K562 (cell line): ENCODE results near the gene LAMB3. TPM values are rescaled to one million over a fixed set of nuclear protein-coding genes. Genes with fewer than 3 reads are reported as not detected.

Source experiments
- BRCA1 ChIP-seq, 2 experiments: fragments of 450-650 bp in 1 of 2; sonication (generic) in 1 of 2; formaldehyde crosslinking in 1 of 2; IDR thresholded peaks; 2 replicates each; pipeline versions ENCODE4 v1.5.0 to v1.6.1; 2017 to 2020; ENCODE audit warnings: mild to moderate bottlenecking in 1 of 2, missing genetic modification reagents in 1 of 2
- ELF2 ChIP-seq: fragments of 250-450 bp; sonication (Bioruptor Pico); IDR thresholded peaks from 2 replicates; pipeline ENCODE4 v1.5.0; 2021; ENCODE audit warnings: mild to moderate bottlenecking
- GATAD2B ChIP-seq: fragments of 450-650 bp; IDR thresholded peaks from 2 replicates; pipeline ENCODE4 v1.6.1; 2017; ENCODE audit warnings: mild to moderate bottlenecking, borderline replicate concordance
- HDAC6 ChIP-seq: IDR thresholded peaks from 2 replicates; pipeline ENCODE4 v1.6.1; 2012; ENCODE audit warnings: low read depth, mild to moderate bottlenecking, control low read depth, inconsistent platforms, low read length, moderate library complexity
- MTF1 ChIP-seq: fragments of 250-450 bp; sonication (Bioruptor Pico); IDR thresholded peaks from 2 replicates; pipeline ENCODE4 v1.9.0; 2021; ENCODE audit warnings: moderate library complexity, mild to moderate bottlenecking, inconsistent platforms, borderline replicate concordance
- NFE2 ChIP-seq: IDR thresholded peaks from 2 replicates; pipeline ENCODE4 v1.6.1; 2014; ENCODE audit warnings: antibody characterized with exemption, low read depth
- RBM17 ChIP-seq: fragments of 200-400 bp; formaldehyde crosslinking; IDR thresholded peaks from 2 replicates; pipeline ENCODE4 v1.6.1; 2017; ENCODE audit warnings: low read depth, mild to moderate bottlenecking, low read length, borderline replicate concordance
- ZBTB1 ChIP-seq: sonication (generic); formaldehyde crosslinking; IDR thresholded peaks from 2 replicates; pipeline ENCODE4 v1.8.1; 2023; ENCODE audit warnings: missing genetic modification reagents, low read depth, mild to moderate bottlenecking, borderline replicate concordance
- ZNF146 ChIP-seq: IDR thresholded peaks from one replicate; pipeline ENCODE4 v1.6.1; 2018; ENCODE audit warnings: missing compliant biosample characterization; ENCODE audit not compliant: unreplicated experiment
- polyA plus RNA-seq, 8 experiments: library from polyadenylated mRNA; depleted of rRNA in 4 of 8; stranded (reverse) in 5 of 8; unstranded in 3 of 8; fragments of >200 nt; fragmentation: Nextera tagmentation in 2 of 8; fragmentation: Illumina TruSeq in 1 of 8; extraction: Ambion mirVana in 2 of 8; extraction: Trizol in 1 of 8; gene quantifications; 2 replicates each; pipeline versions ENCODE4 v1.2.1 to v1.2.3, GENCODE V29; 2011 to 2014; ENCODE audit warnings: inconsistent platforms in 1 of 8, missing spikeins in 1 of 8
- total RNA-seq, 7 experiments: library from RNA; depleted of rRNA in 6 of 7; stranded (reverse); fragments of >200 nt in 6 of 7; fragmentation: Illumina TruSeq in 2 of 7; extraction: Trizol in 2 of 7; gene quantifications; 2 replicates each; pipeline versions ENCODE4 v1.2.1 to v1.2.3, GENCODE V29; 2011 to 2021; ENCODE audit warnings: low replicate concordance in 1 of 7
- TF ChIP-seq, protein P1 (sequence below): sonication (generic); formaldehyde crosslinking; IDR thresholded peaks from 2 replicates; pipeline ENCODE4 v1.8.0; 2023; ENCODE audit warnings: mild to moderate bottlenecking, missing genetic modification reagents
- TF ChIP-seq, protein P2 (sequence below): fragments of 150-350 bp; conservative IDR thresholded peaks from 2 replicates; pipeline ENCODE4 v1.6.1; 2014; ENCODE audit warnings: low read length
- TF ChIP-seq, protein P3 (sequence below): fragments of 450-650 bp; IDR thresholded peaks from 2 replicates; pipeline ENCODE4 v1.6.1; 2017; ENCODE audit warnings: mild to moderate bottlenecking, moderate library complexity
- TF ChIP-seq, protein P4 (sequence below): sonication (generic); formaldehyde crosslinking; IDR thresholded peaks from 2 replicates; pipeline ENCODE4 v1.8.1; 2023; ENCODE audit warnings: mild to moderate bottlenecking, missing genetic modification reagents
- TF ChIP-seq, protein P5 (sequence below): sonication (generic); formaldehyde crosslinking; IDR thresholded peaks from 2 replicates; pipeline ENCODE4 v1.8.0; 2022; ENCODE audit warnings: mild to moderate bottlenecking, missing genetic modification reagents

The LAMB3 gene
- total and polyA plus RNA-seq, 9 of the 15 experiments (the other 6 are each of a cell fraction or from before 2014, with no cell fraction given), result 0.08 to 1.3 (median 0.91) TPM

DNA sequence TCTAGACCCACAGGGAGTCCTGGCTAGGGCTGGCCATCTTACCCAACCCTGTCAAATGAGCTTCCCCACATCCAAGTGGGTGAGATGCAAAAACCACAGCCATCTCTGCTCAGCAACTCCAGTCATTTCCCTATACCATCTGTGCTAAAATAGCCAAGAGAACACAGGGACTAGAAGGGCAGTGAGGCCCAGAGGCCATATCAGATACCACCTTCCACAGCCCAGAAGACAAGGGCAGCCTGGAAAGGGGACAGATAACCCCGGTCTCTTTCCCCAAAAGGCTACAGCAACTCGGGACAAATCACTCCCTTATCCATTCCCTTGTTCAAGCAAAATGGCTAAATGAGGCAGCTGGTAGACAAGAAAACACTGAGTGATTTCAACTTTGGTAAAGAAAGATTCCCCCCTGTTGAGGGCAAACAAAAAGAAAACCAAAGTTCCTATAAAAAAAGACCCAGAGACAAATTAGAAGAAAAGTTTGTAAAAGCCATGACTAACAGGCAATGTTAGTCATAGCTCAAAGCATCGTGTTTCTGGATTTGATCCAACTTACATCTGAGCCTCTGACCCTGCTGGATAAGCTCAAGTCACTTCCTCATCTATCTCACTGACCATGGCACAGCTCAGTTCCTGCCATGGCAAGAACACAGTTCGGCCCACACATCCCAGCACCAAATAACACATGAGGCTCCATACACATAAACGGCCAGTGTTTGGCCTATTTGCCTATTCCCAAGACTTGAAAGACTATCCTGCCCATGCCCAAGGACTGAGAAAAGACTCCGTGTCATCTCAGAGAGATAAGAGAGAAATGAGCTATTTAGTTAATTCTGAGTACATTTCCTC is 3.1 kb downstream of the LAMB3 start (continued):
- no peak for TF ChIP-seq ZBTB1 (CRISPR knock-in tag)
- TF ChIP-seq, protein P1, sequence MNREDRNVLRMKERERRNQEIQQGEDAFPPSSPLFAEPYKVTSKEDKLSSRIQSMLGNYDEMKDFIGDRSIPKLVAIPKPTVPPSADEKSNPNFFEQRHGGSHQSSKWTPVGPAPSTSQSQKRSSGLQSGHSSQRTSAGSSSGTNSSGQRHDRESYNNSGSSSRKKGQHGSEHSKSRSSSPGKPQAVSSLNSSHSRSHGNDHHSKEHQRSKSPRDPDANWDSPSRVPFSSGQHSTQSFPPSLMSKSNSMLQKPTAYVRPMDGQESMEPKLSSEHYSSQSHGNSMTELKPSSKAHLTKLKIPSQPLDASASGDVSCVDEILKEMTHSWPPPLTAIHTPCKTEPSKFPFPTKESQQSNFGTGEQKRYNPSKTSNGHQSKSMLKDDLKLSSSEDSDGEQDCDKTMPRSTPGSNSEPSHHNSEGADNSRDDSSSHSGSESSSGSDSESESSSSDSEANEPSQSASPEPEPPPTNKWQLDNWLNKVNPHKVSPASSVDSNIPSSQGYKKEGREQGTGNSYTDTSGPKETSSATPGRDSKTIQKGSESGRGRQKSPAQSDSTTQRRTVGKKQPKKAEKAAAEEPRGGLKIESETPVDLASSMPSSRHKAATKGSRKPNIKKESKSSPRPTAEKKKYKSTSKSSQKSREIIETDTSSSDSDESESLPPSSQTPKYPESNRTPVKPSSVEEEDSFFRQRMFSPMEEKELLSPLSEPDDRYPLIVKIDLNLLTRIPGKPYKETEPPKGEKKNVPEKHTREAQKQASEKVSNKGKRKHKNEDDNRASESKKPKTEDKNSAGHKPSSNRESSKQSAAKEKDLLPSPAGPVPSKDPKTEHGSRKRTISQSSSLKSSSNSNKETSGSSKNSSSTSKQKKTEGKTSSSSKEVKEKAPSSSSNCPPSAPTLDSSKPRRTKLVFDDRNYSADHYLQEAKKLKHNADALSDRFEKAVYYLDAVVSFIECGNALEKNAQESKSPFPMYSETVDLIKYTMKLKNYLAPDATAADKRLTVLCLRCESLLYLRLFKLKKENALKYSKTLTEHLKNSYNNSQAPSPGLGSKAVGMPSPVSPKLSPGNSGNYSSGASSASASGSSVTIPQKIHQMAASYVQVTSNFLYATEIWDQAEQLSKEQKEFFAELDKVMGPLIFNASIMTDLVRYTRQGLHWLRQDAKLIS (CRISPR knock-in tag), result no peak
- TF ChIP-seq, protein P2, sequence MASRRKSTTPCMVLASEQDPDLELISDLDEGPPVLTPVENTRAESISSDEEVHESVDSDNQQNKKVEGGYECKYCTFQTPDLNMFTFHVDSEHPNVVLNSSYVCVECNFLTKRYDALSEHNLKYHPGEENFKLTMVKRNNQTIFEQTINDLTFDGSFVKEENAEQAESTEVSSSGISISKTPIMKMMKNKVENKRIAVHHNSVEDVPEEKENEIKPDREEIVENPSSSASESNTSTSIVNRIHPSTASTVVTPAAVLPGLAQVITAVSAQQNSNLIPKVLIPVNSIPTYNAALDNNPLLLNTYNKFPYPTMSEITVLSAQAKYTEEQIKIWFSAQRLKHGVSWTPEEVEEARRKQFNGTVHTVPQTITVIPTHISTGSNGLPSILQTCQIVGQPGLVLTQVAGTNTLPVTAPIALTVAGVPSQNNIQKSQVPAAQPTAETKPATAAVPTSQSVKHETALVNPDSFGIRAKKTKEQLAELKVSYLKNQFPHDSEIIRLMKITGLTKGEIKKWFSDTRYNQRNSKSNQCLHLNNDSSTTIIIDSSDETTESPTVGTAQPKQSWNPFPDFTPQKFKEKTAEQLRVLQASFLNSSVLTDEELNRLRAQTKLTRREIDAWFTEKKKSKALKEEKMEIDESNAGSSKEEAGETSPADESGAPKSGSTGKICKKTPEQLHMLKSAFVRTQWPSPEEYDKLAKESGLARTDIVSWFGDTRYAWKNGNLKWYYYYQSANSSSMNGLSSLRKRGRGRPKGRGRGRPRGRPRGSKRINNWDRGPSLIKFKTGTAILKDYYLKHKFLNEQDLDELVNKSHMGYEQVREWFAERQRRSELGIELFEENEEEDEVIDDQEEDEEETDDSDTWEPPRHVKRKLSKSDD, result no peak
- no peak for TF ChIP-seq GATAD2B
- TF ChIP-seq, protein P3, sequence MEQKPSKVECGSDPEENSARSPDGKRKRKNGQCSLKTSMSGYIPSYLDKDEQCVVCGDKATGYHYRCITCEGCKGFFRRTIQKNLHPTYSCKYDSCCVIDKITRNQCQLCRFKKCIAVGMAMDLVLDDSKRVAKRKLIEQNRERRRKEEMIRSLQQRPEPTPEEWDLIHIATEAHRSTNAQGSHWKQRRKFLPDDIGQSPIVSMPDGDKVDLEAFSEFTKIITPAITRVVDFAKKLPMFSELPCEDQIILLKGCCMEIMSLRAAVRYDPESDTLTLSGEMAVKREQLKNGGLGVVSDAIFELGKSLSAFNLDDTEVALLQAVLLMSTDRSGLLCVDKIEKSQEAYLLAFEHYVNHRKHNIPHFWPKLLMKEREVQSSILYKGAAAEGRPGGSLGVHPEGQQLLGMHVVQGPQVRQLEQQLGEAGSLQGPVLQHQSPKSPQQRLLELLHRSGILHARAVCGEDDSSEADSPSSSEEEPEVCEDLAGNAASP, result no peak
- TF ChIP-seq BRCA1 (IDR thresholded peaks at IDR 0.05), result no peak
- no peak for TF ChIP-seq BRCA1 (CRISPR knock-in tag; IDR thresholded peaks at IDR 0.05)
- TF ChIP-seq HDAC6, result no peak
- no peak for TF ChIP-seq RBM17
- TF ChIP-seq, protein P4, sequence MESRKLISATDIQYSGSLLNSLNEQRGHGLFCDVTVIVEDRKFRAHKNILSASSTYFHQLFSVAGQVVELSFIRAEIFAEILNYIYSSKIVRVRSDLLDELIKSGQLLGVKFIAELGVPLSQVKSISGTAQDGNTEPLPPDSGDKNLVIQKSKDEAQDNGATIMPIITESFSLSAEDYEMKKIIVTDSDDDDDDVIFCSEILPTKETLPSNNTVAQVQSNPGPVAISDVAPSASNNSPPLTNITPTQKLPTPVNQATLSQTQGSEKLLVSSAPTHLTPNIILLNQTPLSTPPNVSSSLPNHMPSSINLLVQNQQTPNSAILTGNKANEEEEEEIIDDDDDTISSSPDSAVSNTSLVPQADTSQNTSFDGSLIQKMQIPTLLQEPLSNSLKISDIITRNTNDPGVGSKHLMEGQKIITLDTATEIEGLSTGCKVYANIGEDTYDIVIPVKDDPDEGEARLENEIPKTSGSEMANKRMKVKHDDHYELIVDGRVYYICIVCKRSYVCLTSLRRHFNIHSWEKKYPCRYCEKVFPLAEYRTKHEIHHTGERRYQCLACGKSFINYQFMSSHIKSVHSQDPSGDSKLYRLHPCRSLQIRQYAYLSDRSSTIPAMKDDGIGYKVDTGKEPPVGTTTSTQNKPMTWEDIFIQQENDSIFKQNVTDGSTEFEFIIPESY, result no peak
- TF ChIP-seq, protein P5, sequence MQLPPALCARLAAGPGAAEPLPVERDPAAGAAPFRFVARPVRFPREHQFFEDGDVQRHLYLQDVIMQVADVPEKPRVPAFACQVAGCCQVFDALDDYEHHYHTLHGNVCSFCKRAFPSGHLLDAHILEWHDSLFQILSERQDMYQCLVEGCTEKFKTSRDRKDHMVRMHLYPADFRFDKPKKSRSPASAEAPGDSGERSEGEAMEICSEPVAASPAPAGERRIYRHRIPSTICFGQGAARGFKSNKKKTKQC, result no peak
- no peak for TF ChIP-seq MTF1 (CRISPR knock-in tag)
- peak; percentile 3; the same call in 1 of the 2 replicates for TF ChIP-seq NFE2
- no peak for TF ChIP-seq ELF2 (CRISPR knock-in tag)
- no peak for TF ChIP-seq ZNF146 (CRISPR knock-in tag)
